Renal pelvis (tissue), 3 donors: ENCODE data around the gene MMP27. TPM values are rescaled to one million over a fixed set of nuclear protein-coding genes. Genes with fewer than 3 reads are reported as not detected.

Experiments
- polyA plus RNA-seq, 3 donors: library from polyadenylated mRNA; unstranded; fragments of 120-200 nt; gene quantifications; one replicate each; pipeline ENCODE4 v1.2.1, GENCODE V29; 2013; ENCODE audit not compliant: insufficient read length in 3 of 3

MMP27 gene
- polyA plus RNA-seq, 3 donors = not detected

Other genes with a start within 250 kb of the MMP27 start
- gene MMP7, start 175.0 kb downstream of the MMP27 start, polyA plus RNA-seq = 10 to 100 TPM; 22.6 to 29.0 (median 27.2) TPM
- gene MMP20, start 80.4 kb downstream of the MMP27 start, polyA plus RNA-seq = not detected
- under 1 TPM in 1 of 3 donors, not detected in 2; 0.06 TPM for gene MMP8, start 19.2 kb upstream of the MMP27 start, polyA plus RNA-seq
- gene MMP10, start 74.9 kb upstream of the MMP27 start, polyA plus RNA-seq = under 1 TPM in 1 of 3 donors, not detected in 2; 0.11 TPM
- gene MMP1, start 92.4 kb upstream of the MMP27 start, polyA plus RNA-seq = under 1 TPM in 2 of 3 donors, not detected in 1; 0.21 to 0.27 TPM
- under 1 TPM in 1 of 3 donors, not detected in 2; 0.10 TPM for gene MMP3, start 137.8 kb upstream of the MMP27 start, polyA plus RNA-seq
- 1 to 10 TPM; 2.4 to 4.7 (median 4.3) TPM for gene MMP12, start 169.2 kb upstream of the MMP27 start, polyA plus RNA-seq
- gene MMP13, start 250.0 kb upstream of the MMP27 start, polyA plus RNA-seq = under 1 TPM in 1 of 3 donors, not detected in 2; 0.16 TPM